Colonic mucosa (tissue), 4 donors: ENCODE measurements around the gene ABHD14A. TPM values are rescaled to one million over a fixed set of nuclear protein-coding genes. Genes with fewer than 3 reads are reported as not detected.

Experiments used
- DNase-seq: peaks from one replicate; pipeline ENCODE4 v3.0.0-alpha.2; 2020
- H3K27ac ChIP-seq: fragments of 200-600 bp; one replicate; pipeline ENCODE4 v1.8.0; 2021
- H3K27me3 ChIP-seq: fragments of 200-600 bp; one replicate; pipeline ENCODE4 v1.8.0; 2021
- H3K36me3 ChIP-seq: fragments of 200-600 bp; one replicate; pipeline ENCODE4 v1.8.0; 2021
- H3K4me1 ChIP-seq: fragments of 200-600 bp; one replicate; pipeline ENCODE4 v1.8.0; 2021; ENCODE audit warnings: mild to moderate bottlenecking
- H3K4me3 ChIP-seq: fragments of 200-600 bp; one replicate; pipeline ENCODE4 v1.8.0; 2021
- H3K9ac ChIP-seq, 2 donors: one replicate each; pipeline ENCODE4 v1.7.0; 2013; ENCODE audit warnings: control low read depth in 2 of 2, low read depth in 2 of 2, low read length in 2 of 2
- H3K9me3 ChIP-seq: fragments of 200-600 bp; one replicate; pipeline ENCODE4 v1.8.0; 2021
- intact Hi-C: fragments of 100-400 bp; cut with DNase I; formaldehyde crosslinking; loops from one replicate; pipeline ENCODE4 v1.14.1; 2022
- total RNA-seq, 2 donors: library from RNA; stranded (reverse); fragmentation: NEBNext Ultra II Directional in 1 of 2; extraction: Animal tissue kit (Norgen Biotek cat#: 25700) in 1 of 2; gene quantifications; one replicate each; pipeline ENCODE4 v1.2.1, GENCODE V29; 2021
- TF ChIP-seq, protein P1 (sequence below): fragments of 200-600 bp; IDR thresholded peaks from one replicate; pipeline ENCODE4 v1.8.0; 2022; ENCODE audit warnings: antibody characterized with exemption, mild to moderate bottlenecking
- donor health status: healthy.
- donor health status: DM: no; HTN: no; CAD: no.
- donor health status: DM: no; HTN: no; CAD: no.

ABHD14A gene
- total RNA-seq, 2 donors from 2014 or later: 7.4 to 9.6 TPM

DNA sequence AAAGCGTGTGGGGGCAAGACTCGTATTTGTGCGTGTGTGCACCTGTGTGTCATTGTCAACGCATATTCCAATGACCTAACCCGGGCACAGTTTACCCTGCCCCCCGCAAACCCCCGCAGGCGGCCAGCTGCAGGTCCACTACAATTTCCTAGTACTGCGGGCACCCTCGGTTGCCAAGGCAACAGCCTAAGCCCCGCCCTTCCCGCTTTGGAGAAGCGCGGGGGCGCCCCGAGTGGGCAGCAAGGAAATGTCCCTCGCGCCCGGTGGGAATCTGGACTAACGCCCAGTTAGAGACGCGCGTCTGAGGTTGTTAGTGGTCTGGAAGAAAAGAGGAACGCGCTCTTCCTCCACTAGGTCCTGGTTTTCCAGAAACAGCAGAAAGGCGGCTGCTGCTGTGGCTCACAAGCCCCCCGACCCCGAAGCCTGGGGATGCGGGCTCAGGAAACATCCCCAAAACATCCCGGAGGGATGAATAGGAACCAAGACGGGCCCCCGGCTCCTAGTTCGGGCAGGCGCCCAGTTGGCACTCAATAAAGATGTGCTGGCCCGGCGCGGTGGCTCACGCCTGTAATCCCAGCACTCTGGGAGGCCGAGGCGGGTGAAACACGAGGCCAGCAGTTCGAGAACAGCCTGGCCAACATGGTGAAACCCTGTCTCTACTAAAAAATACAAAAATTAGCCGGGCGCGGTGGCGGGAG lies 1.1 kb downstream of the ABHD14A start:
- Histone ChIP-seq H3K4me1 (no peaks in the 10 kb centered on the region), H3K36me3 (no peaks in the 10 kb centered on the region), H3K27me3 (no peaks in the 10 kb centered on the region), H3K9ac (peak overlapping the region in 1 of 2 donors; percentile 94), H3K9me3 (no peaks in the 10 kb centered on the region), H3K4me3 (peak overlapping the region; percentile 81), H3K27ac (no peak overlapping the region)
- TF ChIP-seq, protein P1, sequence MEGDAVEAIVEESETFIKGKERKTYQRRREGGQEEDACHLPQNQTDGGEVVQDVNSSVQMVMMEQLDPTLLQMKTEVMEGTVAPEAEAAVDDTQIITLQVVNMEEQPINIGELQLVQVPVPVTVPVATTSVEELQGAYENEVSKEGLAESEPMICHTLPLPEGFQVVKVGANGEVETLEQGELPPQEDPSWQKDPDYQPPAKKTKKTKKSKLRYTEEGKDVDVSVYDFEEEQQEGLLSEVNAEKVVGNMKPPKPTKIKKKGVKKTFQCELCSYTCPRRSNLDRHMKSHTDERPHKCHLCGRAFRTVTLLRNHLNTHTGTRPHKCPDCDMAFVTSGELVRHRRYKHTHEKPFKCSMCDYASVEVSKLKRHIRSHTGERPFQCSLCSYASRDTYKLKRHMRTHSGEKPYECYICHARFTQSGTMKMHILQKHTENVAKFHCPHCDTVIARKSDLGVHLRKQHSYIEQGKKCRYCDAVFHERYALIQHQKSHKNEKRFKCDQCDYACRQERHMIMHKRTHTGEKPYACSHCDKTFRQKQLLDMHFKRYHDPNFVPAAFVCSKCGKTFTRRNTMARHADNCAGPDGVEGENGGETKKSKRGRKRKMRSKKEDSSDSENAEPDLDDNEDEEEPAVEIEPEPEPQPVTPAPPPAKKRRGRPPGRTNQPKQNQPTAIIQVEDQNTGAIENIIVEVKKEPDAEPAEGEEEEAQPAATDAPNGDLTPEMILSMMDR: no peak
- peak; percentile 81 for DNase-seq
- intact Hi-C loops: no loop called here

DNA sequence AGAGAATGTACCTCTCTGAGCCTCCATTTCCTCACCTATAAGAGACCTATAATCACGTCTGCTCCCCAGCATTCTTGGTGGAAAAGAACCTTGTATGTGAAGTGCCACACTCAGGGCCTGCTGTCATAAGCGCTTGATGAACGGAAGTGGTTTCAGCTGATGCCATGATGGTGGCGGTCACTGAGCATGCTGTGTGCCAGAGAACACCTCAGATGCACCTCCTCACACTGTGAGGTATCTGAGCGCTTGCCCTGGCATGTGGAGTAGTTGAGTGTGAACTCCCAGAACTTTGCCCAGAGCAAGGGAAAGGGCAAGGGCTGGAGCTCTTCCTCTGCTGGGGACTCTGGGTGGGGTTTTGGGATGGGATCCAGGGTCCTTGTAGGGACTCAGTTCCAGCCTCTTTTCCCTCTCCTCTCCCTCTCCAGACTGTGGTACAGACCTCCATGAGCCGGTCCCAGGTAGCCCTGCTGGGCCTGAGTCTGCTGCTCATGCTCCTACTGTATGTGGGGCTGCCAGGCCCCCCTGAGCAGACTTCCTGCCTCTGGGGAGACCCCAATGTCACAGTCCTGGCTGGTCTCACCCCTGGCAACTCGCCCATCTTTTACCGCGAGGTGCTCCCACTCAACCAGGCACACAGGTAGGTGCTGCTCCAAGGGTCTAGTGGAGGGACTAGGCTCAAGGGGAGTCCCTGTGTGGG lies 2.7 kb downstream of the ABHD14A start:
- no peak overlapping the region for H3K9ac ChIP-seq
- no peaks in the 10 kb centered on the region for H3K9me3 ChIP-seq
- H3K27ac ChIP-seq: no peak overlapping the region
- H3K36me3 ChIP-seq: no peaks in the 10 kb centered on the region
- H3K4me3 ChIP-seq: no peak overlapping the region
- no peaks in the 10 kb centered on the region for H3K27me3 ChIP-seq
- intact Hi-C loops: no loop called here
- TF ChIP-seq, protein P1: no peak
- peaks cover 6% of the 10 kb centered on the region for H3K4me1 ChIP-seq
- no peak for DNase-seq

DNA sequence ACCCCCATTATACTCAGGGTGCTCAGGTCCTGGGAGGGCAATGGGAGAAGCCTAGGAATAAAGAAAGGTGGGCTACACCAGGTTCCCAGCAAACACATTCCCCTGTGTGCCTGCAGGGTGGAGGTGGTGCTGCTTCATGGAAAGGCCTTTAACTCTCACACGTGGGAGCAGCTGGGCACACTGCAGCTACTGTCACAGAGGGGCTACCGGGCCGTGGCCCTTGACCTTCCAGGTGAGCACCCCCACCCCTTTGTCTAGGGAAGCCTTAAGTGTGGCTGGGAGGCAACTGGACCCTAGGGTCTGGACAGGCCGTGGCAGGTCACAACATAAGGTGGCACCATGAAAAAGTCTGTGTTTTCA lies 3.3 kb downstream of the ABHD14A start:
- DNase-seq: no peak
- Histone ChIP-seq H3K4me3 (no peak overlapping the region), H3K27me3 (no peaks in the 10 kb centered on the region), H3K27ac (no peak overlapping the region), H3K9me3 (no peaks in the 10 kb centered on the region), H3K9ac (no peak overlapping the region), H3K36me3 (no peaks in the 10 kb centered on the region), H3K4me1 (peaks cover 6% of the 10 kb centered on the region)
- intact Hi-C loops: no loop called here
- TF ChIP-seq, protein P1: no peak

DNA sequence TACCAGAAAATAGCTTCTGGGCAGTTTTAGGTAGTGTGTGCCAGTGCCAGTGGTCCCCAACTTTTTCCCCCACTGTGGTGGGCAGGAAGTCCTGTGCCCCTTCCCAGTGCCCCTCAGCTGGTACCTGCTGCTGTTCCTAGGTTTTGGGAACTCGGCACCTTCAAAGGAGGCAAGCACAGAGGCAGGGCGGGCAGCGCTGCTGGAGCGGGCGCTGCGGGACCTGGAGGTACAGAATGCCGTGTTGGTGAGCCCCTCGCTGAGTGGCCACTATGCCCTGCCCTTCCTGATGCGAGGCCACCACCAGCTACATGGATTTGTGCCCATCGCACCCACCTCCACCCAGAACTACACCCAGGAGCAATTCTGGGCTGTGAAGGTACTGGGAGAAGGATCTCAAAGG lies 5.4 kb downstream of the ABHD14A start:
- Histone ChIP-seq H3K36me3 (no peaks in the 10 kb centered on the region), H3K4me1 (peaks cover 13% of the 10 kb centered on the region), H3K27ac (no peak overlapping the region), H3K9me3 (no peaks in the 10 kb centered on the region), H3K9ac (no peak overlapping the region), H3K4me3 (no peak overlapping the region), H3K27me3 (no peaks in the 10 kb centered on the region)
- intact Hi-C loops: no loop called here
- no peak for DNase-seq
- TF ChIP-seq, protein P1: no peak

DNA sequence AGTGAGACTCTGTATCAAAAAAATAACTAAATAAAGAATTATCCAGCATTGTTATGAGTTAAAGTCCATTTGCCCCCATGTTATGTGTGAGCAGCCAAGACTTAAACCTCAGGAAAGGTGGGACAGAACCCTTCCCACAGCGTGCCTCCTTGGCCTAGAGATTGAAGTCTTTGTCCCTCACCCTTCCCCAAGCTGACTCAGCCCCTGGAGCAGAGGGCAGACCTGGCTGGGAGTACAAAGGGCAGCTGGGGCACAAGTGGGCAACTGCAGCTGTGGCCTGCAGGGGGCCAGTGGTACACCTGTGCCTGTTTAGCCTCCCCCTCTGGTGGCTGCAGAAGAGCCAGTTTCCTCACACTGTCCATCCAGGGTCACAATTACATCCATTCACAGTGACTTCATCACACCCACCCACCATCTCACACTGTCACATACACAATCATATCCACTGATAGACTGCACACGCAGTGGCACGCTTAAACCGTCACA lies 7.5 kb downstream of the ABHD14A start:
- peak; percentile 83 for DNase-seq
- no peaks in the 10 kb centered on the region for H3K27me3 ChIP-seq
- H3K27ac ChIP-seq: peak overlapping the region; percentile 99
- intact Hi-C loops: no loop called here
- peak overlapping the region; percentile 95 to 97 for H3K9ac ChIP-seq
- TF ChIP-seq, protein P1: peak; percentile 65
- peak overlapping the region; percentile 60 for H3K4me3 ChIP-seq
- H3K4me1 ChIP-seq: peaks cover 13% of the 10 kb centered on the region
- no peaks in the 10 kb centered on the region for H3K36me3 ChIP-seq
- H3K9me3 ChIP-seq: no peaks in the 10 kb centered on the region
